DOHH2 (cell line): Measurements from ENCODE around the gene NEDD4L.
A peak's percentile ranks its signal among the peaks of the same experiment; 100 is the strongest.

Experiments used
- H3F3A ChIP-seq: fragments of 200-600 bp; sonication (generic), shearing (Covaris generic); 2 replicates; pipeline ENCODE4 v1.6.0; 2016; ENCODE audit warnings: antibody characterized with exemption, mild to moderate bottlenecking; ENCODE audit not compliant: control insufficient read depth, insufficient read depth
- H3K27ac ChIP-seq: fragments of 200-600 bp; sonication (generic); 2 replicates; pipeline ENCODE4 v1.5.1; 2014; ENCODE audit warnings: low read depth, mild to moderate bottlenecking, low read length, moderate library complexity
- H3K27me3 ChIP-seq: fragments of 200-600 bp; sonication (generic); 2 replicates; pipeline ENCODE4 v1.6.1; 2014; ENCODE audit warnings: mild to moderate bottlenecking, low read length, mixed read lengths; ENCODE audit not compliant: control insufficient read depth
- H3K36me3 ChIP-seq: fragments of 200-600 bp; sonication (generic); 2 replicates; pipeline ENCODE4 v1.6.1; 2014; ENCODE audit warnings: mild to moderate bottlenecking, low read length, moderate library complexity, mixed read lengths; ENCODE audit not compliant: control insufficient read depth
- H3K4me1 ChIP-seq: fragments of 200-600 bp; sonication (generic); 2 replicates; pipeline ENCODE4 v1.6.1; 2014; ENCODE audit warnings: mild to moderate bottlenecking, low read length, mixed read lengths; ENCODE audit not compliant: control insufficient read depth
- H3K4me2 ChIP-seq: fragments of 200-600 bp; sonication (generic); 2 replicates; pipeline ENCODE4 v1.6.0; 2014; ENCODE audit warnings: mild to moderate bottlenecking, low read length, moderate library complexity
- H3K4me3 ChIP-seq: fragments of 200-600 bp; sonication (generic); 2 replicates; pipeline ENCODE4 v1.5.1; 2014; ENCODE audit warnings: mild to moderate bottlenecking, low read length, mixed read lengths
- H3K79me2 ChIP-seq: fragments of 200-600 bp; sonication (generic); 2 replicates; pipeline ENCODE4 v1.6.1; 2014; ENCODE audit warnings: mild to moderate bottlenecking, low read length, mixed read lengths; ENCODE audit not compliant: control insufficient read depth
- H3K9me2 ChIP-seq: fragments of 200-600 bp; sonication (generic); replicated peaks from 2 replicates; pipeline ENCODE4 v1.6.1; 2014; ENCODE audit warnings: mild to moderate bottlenecking, low read length, mixed read lengths; ENCODE audit not compliant: control insufficient read depth
- H3K9me3 ChIP-seq: fragments of 200-600 bp; sonication (generic); 2 replicates; pipeline ENCODE4 v1.6.1; 2014; ENCODE audit warnings: antibody characterized with exemption, low read length, mixed read lengths; ENCODE audit not compliant: control insufficient read depth, insufficient read depth
- H4K20me1 ChIP-seq: fragments of 200-600 bp; sonication (generic); 2 replicates; pipeline ENCODE4 v1.6.0; 2014; ENCODE audit warnings: low read depth, mild to moderate bottlenecking, antibody characterized with exemption, low read length, moderate library complexity; ENCODE audit not compliant: control insufficient read depth, insufficient read depth
- CTCF ChIP-seq: fragments of 200-600 bp; sonication (generic); IDR thresholded peaks from one replicate; pipeline ENCODE4 v1.5.1; 2014; ENCODE audit warnings: antibody characterized with exemption, mild to moderate bottlenecking, low read depth, low read length; ENCODE audit not compliant: poor library complexity, severe bottlenecking
- EZH2phosphoT487 ChIP-seq: fragments of 200-600 bp; sonication (generic); IDR thresholded peaks from 2 replicates; pipeline ENCODE4 v1.6.1; 2017; ENCODE audit warnings: borderline replicate concordance, mild to moderate bottlenecking, antibody characterized with exemption, low read length, moderate library complexity, mixed read lengths

Gene NEDD4L

GRCh38 chr18:58135701-58136331, 91.8 kb downstream of the NEDD4L start:
- no peaks in the 10 kb centered on the region for H3K9me2 ChIP-seq
- H3F3A ChIP-seq: no peaks in the 10 kb centered on the region
- no peaks in the 10 kb centered on the region for H3K9me3 ChIP-seq
- H3K36me3 ChIP-seq: no peaks in the 10 kb centered on the region
- no peak for TF ChIP-seq EZH2phosphoT487
- peak; percentile 97 for TF ChIP-seq CTCF
- H4K20me1 ChIP-seq: 0 out of 2 replicates have a peak, but pooled peaks cover 5% of the 10 kb centered on the region
- peaks cover 88% of the 10 kb centered on the region for H3K79me2 ChIP-seq
- H3K27me3 ChIP-seq: no peaks in the 10 kb centered on the region
- no peak overlapping the region for H3K27ac ChIP-seq
- peak overlapping the region; percentile 13; the same call in 1 of the 2 replicates for H3K4me3 ChIP-seq
- peak overlapping the region; percentile 37 for H3K4me2 ChIP-seq
- peaks cover 35% of the 10 kb centered on the region for H3K4me1 ChIP-seq

- no peaks in the 10 kb centered on the region for H3K27me3 ChIP-seq
- no peaks in the 10 kb centered on the region for H3K9me2 ChIP-seq
- peaks cover 86% of the 10 kb centered on the region for H3K79me2 ChIP-seq
- H3K4me1 ChIP-seq: peaks cover 26% of the 10 kb centered on the region
- TF ChIP-seq CTCF: no peak
- TF ChIP-seq EZH2phosphoT487: no peak
- no peaks in the 10 kb centered on the region for H3K9me3 ChIP-seq
- no peaks in the 10 kb centered on the region for H3F3A ChIP-seq
- no peak overlapping the region for H3K4me2 ChIP-seq
- H3K4me3 ChIP-seq: no peak overlapping the region
- no peaks in the 10 kb centered on the region for H3K36me3 ChIP-seq
- no peak overlapping the region for H3K27ac ChIP-seq
- H4K20me1 ChIP-seq: 0 out of 2 replicates have a peak, but pooled peaks cover 5% of the 10 kb centered on the region
These were observed 92.9 kb downstream of the NEDD4L start for GRCh38 chr18:58136879-58137278.

GRCh38 chr18:58139459-58140386, 95.7 kb downstream of the NEDD4L start:
- Histone ChIP-seq H3K9me3 (no peaks in the 10 kb centered on the region), H3K79me2 (peaks cover 92% of the 10 kb centered on the region), H3K4me1 (peaks cover 21% of the 10 kb centered on the region), H3K9me2 (no peaks in the 10 kb centered on the region), H3K4me2 (no peak overlapping the region), H3K27me3 (no peaks in the 10 kb centered on the region), H3K4me3 (no peak overlapping the region), H3F3A (no peaks in the 10 kb centered on the region), H3K36me3 (no peaks in the 10 kb centered on the region), H4K20me1 (0 out of 2 replicates have a peak, but pooled peaks cover 5% of the 10 kb centered on the region), H3K27ac (no peak overlapping the region)
- TF ChIP-seq EZH2phosphoT487 (no peak), CTCF (no peak)
